GM23338 (cell line): ENCODE measurements around the gene DCLK3. TPM values are rescaled to one million over a fixed set of nuclear protein-coding genes. Genes with fewer than 3 reads are reported as not detected.

ENCODE experiments used
- ATAC-seq: fragments of 200-7000 bp; cut with Tn5 transposase; 3 replicates; pipeline ENCODE4 v1.9.1; 2020
- DNase-seq: peaks from one replicate; pipeline ENCODE4 v3.0.0-alpha.2; 2015; ENCODE audit warnings: low spot score
- H2AFZ ChIP-seq: fragments of 200-600 bp; sonication (generic); 2 replicates; pipeline ENCODE4 v1.8.0; 2016; ENCODE audit warnings: antibody characterized with exemption, mild to moderate bottlenecking, moderate library complexity
- H3F3A ChIP-seq: fragments of 200-600 bp; sonication (generic); replicated peaks from 2 replicates; pipeline ENCODE4 v1.8.0; 2017; ENCODE audit warnings: antibody characterized with exemption, mixed run types, low read depth
- H3K27ac ChIP-seq: fragments of 200-600 bp; sonication (generic); 2 replicates; pipeline ENCODE4 v1.6.1; 2016; ENCODE audit warnings: low read depth
- H3K27me3 ChIP-seq: fragments of 200-600 bp; sonication (generic); 2 replicates; pipeline ENCODE4 v1.8.0; 2016; ENCODE audit warnings: mild to moderate bottlenecking, mixed run types, moderate library complexity; ENCODE audit not compliant: insufficient read depth
- H3K36me3 ChIP-seq: fragments of 200-600 bp; sonication (generic); 2 replicates; pipeline ENCODE4 v1.8.0; 2016; ENCODE audit warnings: mild to moderate bottlenecking; ENCODE audit not compliant: insufficient read depth
- H3K4me1 ChIP-seq: fragments of 200-600 bp; sonication (generic); 2 replicates; pipeline ENCODE4 v1.8.0; 2016; ENCODE audit warnings: mild to moderate bottlenecking, moderate library complexity; ENCODE audit not compliant: insufficient read depth
- H3K4me2 ChIP-seq: fragments of 200-600 bp; sonication (generic); 2 replicates; pipeline ENCODE4 v1.7.1; 2017; ENCODE audit warnings: mixed run types
- H3K4me3 ChIP-seq: fragments of 200-600 bp; sonication (generic); 2 replicates; pipeline ENCODE4 v1.6.1; 2016; ENCODE audit warnings: mixed run types
- H3K79me2 ChIP-seq: fragments of 200-600 bp; sonication (generic); replicated peaks from 2 replicates; pipeline ENCODE4 v1.8.0; 2017; ENCODE audit warnings: mild to moderate bottlenecking; ENCODE audit not compliant: insufficient read depth
- H3K9me2 ChIP-seq: fragments of 200-600 bp; sonication (generic); 2 replicates; pipeline ENCODE4 v1.8.0; 2017; ENCODE audit not compliant: insufficient read depth
- H4K20me1 ChIP-seq: fragments of 200-600 bp; sonication (generic); replicated peaks from 2 replicates; pipeline ENCODE4 v1.8.0; 2017; ENCODE audit warnings: mild to moderate bottlenecking; ENCODE audit not compliant: insufficient read depth
- H3K27ac Mint-ChIP-seq: 2 replicates; pipeline ENCODE4 v1.8.0; 2020; ENCODE audit warnings: inconsistent platforms, mild to moderate bottlenecking, moderate library complexity, mixed read lengths
- H3K27me3 Mint-ChIP-seq: 3 replicates; pipeline ENCODE4 v1.8.0; 2022; ENCODE audit warnings: low read depth, mild to moderate bottlenecking, moderate library complexity, mixed read lengths, inconsistent platforms; ENCODE audit not compliant: insufficient read depth, poor library complexity
- H3K36me3 Mint-ChIP-seq: 3 replicates; pipeline ENCODE4 v1.8.0; 2021; ENCODE audit warnings: low read depth, mild to moderate bottlenecking, inconsistent platforms, moderate library complexity, mixed read lengths
- H3K4me1 Mint-ChIP-seq: 3 replicates; pipeline ENCODE4 v1.8.0; 2020; ENCODE audit warnings: mild to moderate bottlenecking, inconsistent platforms, mixed read lengths
- H3K4me3 Mint-ChIP-seq: 3 replicates; pipeline ENCODE4 v1.8.0; 2021; ENCODE audit warnings: moderate library complexity, mild to moderate bottlenecking, inconsistent platforms, mixed read lengths
- H3K9me3 Mint-ChIP-seq: 3 replicates; pipeline ENCODE4 v1.8.0; 2020; ENCODE audit warnings: moderate library complexity, mild to moderate bottlenecking, inconsistent platforms, mixed read lengths
- CTCF ChIP-seq, 2 experiments: fragments of 200-600 bp in 1 of 2; sonication (generic) in 1 of 2; conservative IDR thresholded peaks; 2 replicates each; pipeline versions ENCODE4 v1.5.1 to v1.6.1; 2016 to 2017; ENCODE audit warnings: antibody characterized with exemption in 2 of 2, low read depth in 2 of 2, mild to moderate bottlenecking in 2 of 2, moderate library complexity in 1 of 2
- ETS1 ChIP-seq: IDR thresholded peaks from 2 replicates; pipeline ENCODE4 v1.6.1; 2016; ENCODE audit warnings: antibody characterized with exemption
- EZH2 ChIP-seq: fragments of 200-600 bp; sonication (generic); IDR thresholded peaks from one replicate; pipeline ENCODE4 v1.8.0; 2017; ENCODE audit warnings: antibody characterized with exemption, mild to moderate bottlenecking, low read depth; ENCODE audit not compliant: unreplicated experiment
- ZNF114 ChIP-seq: fragments of 250-450 bp; sonication (Bioruptor Pico); IDR thresholded peaks from 2 replicates; pipeline ENCODE4 v1.5.0; 2020; ENCODE audit warnings: mild to moderate bottlenecking, moderate library complexity
- polyA plus RNA-seq: library from polyadenylated mRNA; unstranded; fragments of >200 nt; fragmentation: Nextera tagmentation; extraction: Ambion mirVana; gene quantifications from 2 replicates; pipeline ENCODE4 v1.2.1, GENCODE V29; 2016
- total RNA-seq: library from RNA; depleted of rRNA; stranded (reverse); fragments of >200 nt; shearing (Covaris generic); gene quantifications from 2 replicates; pipeline ENCODE4 v1.2.3, GENCODE V29; 2014

Gene DCLK3
- total and polyA plus RNA-seq, 2 experiments from 2014 or later, result 0.40 to 0.66 TPM

GRCh38 chr3:36741285-36741684 is 23.1 kb downstream of the DCLK3 start:
- no peaks in the 10 kb centered on the region; the same call in 2 of the 3 replicates for H3K9me3 Mint-ChIP-seq
- Histone ChIP-seq H3K9me2 (peaks cover 7% of the 10 kb centered on the region; the same call in 1 of the 2 replicates), H3K4me3 (no peak overlapping the region), H3K27me3 (no peaks in the 10 kb centered on the region), H3K4me1 (no peaks in the 10 kb centered on the region), H3K79me2 (no peaks in the 10 kb centered on the region), H4K20me1 (no peaks in the 10 kb centered on the region), H3K4me2 (no peak overlapping the region), H3F3A (no peaks in the 10 kb centered on the region), H2AFZ (no peak overlapping the region), H3K27ac (no peak overlapping the region), H3K36me3 (no peaks in the 10 kb centered on the region)
- ATAC-seq (peak; percentile 77), DNase-seq (peak; percentile 48)
- H3K36me3 Mint-ChIP-seq, result no peaks in the 10 kb centered on the region; the same call in 2 of the 3 replicates
- H3K27me3 Mint-ChIP-seq, result peaks cover 1% of the 10 kb centered on the region
- H3K4me3 Mint-ChIP-seq, result no peak overlapping the region
- no peak for TF ChIP-seq EZH2
- TF ChIP-seq CTCF (conservative IDR thresholded peaks at IDR 0.05; ENCODE audit: low read depth in 2 of 2), result peak; percentile 55 to 70
- H3K4me1 Mint-ChIP-seq, result no peaks in the 10 kb centered on the region
- no peak overlapping the region for H3K27ac Mint-ChIP-seq

GRCh38 chr3:36740787-36741186 is 23.6 kb downstream of the DCLK3 start:
- Histone ChIP-seq H3K36me3 (no peaks in the 10 kb centered on the region), H3F3A (no peaks in the 10 kb centered on the region), H3K4me2 (no peak overlapping the region), H3K4me1 (no peaks in the 10 kb centered on the region), H4K20me1 (no peaks in the 10 kb centered on the region), H2AFZ (no peak overlapping the region), H3K27me3 (no peaks in the 10 kb centered on the region), H3K79me2 (no peaks in the 10 kb centered on the region), H3K9me2 (peaks cover 7% of the 10 kb centered on the region; the same call in 1 of the 2 replicates), H3K27ac (no peak overlapping the region), H3K4me3 (no peak overlapping the region)
- Mint-ChIP-seq H3K4me3 (no peak overlapping the region), H3K4me1 (no peaks in the 10 kb centered on the region), H3K27ac (no peak overlapping the region), H3K9me3 (no peaks in the 10 kb centered on the region; the same call in 2 of the 3 replicates), H3K27me3 (peaks cover 1% of the 10 kb centered on the region), H3K36me3 (no peaks in the 10 kb centered on the region; the same call in 2 of the 3 replicates)
- TF ChIP-seq ZNF114 (CRISPR knock-in tag), result no peak
- TF ChIP-seq ETS1, result no peak
- TF ChIP-seq CTCF (conservative IDR thresholded peaks at IDR 0.05; ENCODE audit: low read depth in 2 of 2), result no peak
- ATAC-seq (no peak), DNase-seq (no peak)
